Middle frontal gyrus (tissue), 1 donor: ENCODE measurements around the gene HDDC3.

Source experiments
- DNase-seq: peaks from one replicate; pipeline ENCODE4 v3.0.0-alpha.2; 2015; ENCODE audit warnings: low spot score; ENCODE audit errors: extremely low spot score

HDDC3 gene, protein sequence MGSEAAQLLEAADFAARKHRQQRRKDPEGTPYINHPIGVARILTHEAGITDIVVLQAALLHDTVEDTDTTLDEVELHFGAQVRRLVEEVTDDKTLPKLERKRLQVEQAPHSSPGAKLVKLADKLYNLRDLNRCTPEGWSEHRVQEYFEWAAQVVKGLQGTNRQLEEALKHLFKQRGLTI

DNA sequence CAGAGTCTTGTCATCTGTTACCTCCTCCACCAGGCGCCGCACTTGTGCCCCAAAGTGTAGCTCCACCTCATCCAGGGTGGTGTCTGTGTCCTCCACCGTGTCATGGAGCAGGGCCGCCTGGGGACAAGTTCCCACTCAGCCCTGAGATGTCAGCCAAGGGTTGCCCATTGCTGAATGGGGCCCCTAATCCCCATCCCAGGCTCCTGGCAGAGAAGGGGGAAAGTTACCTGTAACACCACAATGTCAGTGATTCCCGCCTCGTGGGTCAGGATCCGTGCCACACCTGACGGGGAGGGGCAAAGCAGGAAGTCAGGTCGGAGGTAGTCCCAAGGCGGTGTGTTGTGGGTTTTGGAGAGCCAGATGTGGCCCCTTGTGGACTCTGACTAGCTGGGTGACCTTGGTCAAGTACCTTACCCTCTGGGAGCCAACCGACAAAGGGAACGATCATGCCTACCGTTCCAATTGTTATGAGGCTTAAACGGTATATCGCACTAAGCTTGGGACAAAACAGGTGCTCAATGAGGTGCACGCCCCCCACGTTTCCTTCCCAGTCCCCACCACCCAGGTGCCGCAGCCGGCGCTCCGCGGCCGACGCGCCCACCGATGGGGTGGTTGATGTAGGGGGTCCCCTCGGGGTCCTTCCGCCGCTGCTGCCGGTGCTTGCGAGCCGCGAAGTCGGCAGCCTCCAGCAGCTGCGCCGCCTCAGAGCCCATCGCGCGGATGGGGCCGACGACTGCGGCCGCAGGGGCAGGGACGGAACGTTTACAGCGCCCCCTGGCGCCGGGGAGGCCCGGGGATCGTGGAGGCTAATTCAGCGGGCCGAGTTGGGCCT lies at the start of gene HDDC3:
HDDC3 (minus strand) TSS at position 722 of the 832 bp plus-strand sequence; CDS start at position 713, 9 bp downstream.
- DNase-seq = peak; percentile 78

DNA sequence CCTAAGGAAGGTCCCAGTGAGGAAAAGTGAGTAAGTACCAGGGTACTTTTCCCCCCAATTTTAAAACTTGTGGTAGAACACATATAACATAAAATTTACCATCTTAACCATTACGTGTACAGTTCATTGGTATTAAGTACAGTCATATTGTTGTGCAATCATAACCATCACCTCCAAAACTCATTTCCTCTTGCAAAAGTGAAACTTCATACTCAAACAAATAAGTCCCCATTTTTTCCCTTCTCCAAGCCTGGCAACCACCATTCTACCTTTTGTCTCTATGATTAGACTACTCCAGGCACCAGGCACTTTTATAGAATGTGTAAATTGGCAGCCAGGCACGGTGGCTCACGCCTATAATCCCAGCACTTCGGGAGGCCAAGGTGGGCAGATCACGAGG lies 49.8 kb upstream of the HDDC3 start:
- no peak for DNase-seq

DNA sequence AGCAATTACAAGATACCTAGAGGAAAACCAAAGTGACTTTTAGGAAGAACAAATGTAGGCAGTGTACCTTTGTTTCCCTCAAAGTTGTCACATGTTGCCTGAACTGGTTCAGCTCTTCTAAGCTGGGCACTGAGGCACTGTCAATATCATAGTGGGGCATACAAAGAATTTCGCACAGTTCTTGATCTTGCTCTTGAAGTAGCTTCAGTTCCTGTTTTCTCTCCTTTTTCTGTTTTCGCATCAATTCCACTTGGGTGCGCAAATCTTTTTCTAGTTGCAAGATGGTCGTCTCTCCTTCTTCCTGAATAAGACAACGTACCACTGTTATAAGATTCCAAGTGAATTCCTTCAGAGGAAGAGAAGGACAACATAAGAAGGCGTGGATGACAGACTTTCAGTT lies 49.3 kb upstream of the HDDC3 start:
- DNase-seq = no peak

DNA sequence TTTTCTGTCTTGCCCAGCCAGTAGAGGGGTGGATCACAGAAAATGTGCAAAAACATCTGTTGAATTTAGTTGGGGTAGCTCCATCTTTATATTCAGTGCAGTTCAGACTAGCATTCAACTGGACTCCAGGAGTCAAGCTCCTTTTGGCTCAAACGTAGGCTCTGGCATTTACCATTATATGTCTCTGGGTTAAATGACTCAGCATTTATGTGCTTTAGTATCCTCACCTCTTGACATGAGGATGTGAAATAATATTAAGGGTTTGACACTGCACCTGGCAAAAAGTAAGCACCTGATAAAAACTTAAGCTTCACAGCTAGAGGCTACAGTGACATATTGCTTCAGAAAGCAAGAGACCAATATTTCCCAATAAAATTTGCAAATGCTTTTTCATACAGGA lies 47.2 kb upstream of the HDDC3 start:
- DNase-seq = no peak

DNA sequence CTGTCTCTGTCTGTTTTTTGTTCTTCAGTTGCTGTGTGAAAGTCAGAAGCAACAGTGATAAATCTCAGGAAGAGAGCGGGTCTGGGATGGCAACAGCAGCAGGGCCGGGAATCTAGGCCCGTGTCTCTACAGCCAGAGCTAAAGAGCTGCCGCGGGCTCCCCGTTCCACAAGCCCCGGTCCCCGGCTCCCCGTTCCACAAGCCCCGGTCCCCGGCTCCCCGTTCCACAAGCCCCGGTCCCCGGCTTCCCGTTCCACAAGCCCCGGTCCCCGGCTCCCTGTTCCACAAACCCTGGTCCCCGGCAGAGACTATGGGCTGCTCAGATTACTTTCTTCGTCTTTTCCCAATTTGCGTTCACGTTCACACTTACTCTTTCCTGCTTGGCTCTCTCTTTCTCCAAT lies 41.9 kb upstream of the HDDC3 start:
- no peak for DNase-seq

DNA sequence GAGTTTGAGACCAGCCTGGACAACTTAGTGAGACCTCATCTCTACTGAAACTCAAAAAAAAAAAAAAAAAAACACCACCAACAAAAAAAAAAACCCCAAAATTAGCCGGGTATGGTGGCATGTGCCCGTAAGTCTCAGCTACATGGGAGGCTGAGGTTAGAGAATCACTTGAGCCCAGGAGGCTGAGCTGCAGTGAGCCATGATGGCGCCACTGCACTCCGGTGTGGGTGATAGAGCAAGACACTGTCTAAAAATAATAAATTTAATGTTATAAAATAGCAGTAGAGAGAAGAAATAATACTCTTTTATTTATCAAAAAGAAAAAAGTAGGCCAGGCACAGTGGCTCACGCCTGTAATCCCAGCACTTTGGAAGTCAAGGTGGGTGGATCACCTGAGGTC lies 39.8 kb upstream of the HDDC3 start:
- DNase-seq = no peak

DNA sequence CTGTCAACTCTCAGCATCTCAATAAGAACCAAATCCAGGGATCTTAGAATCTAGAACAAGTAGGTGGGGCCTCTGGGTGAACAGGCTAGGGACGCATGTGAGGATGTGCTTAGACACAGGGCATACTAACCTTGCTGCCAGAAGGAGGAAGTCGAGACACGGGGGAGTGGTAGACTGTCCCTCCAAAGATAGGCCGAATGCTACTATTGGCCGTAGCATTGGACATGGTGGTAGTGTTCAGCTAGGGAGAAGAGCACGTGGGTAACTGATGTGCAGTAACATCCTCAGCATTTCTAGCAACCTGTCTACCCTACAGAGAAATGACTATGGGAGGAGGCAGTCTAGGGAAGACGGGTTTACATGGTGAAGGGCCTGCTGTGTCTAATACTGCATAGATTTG lies 37.9 kb upstream of the HDDC3 start:
- no peak for DNase-seq

DNA sequence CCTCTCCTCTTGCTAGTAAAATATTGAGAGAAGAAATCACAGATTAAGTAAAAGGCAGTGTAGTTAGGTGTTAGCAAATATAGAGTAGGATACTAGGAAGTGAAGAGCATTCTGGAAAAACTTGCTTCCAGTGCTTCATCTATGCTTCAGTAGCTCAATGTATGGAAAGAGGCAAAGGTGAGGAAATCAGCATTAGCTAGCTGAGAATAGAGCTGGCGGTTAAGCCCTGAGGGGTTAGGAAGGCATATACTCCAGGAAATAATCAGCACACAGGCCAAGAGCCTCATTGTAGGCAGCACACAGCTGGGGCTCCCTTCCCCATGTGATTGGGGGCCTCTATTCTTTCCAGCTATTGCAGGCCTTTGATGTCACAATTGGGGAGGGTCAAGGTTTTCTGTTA lies 36.1 kb upstream of the HDDC3 start:
- DNase-seq = no peak

DNA sequence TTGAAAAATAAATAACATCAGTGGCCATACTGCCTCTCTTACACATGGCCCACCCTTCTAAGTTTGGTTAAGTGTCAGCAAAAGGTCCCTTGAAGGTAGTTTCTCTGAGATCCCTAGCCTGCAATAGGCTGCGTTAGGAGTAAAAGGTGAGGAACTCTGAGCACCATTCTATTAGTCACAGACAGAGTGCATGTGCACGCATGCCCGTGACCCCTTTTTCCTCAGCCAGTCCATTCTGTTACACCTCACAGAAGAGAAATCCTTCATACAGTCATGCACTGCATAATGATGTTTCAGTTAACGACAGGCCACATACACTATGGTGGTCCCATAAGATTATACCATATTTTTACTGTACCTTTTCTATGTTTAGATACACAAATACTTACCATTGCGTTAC lies 34.9 kb upstream of the HDDC3 start:
- DNase-seq = no peak

DNA sequence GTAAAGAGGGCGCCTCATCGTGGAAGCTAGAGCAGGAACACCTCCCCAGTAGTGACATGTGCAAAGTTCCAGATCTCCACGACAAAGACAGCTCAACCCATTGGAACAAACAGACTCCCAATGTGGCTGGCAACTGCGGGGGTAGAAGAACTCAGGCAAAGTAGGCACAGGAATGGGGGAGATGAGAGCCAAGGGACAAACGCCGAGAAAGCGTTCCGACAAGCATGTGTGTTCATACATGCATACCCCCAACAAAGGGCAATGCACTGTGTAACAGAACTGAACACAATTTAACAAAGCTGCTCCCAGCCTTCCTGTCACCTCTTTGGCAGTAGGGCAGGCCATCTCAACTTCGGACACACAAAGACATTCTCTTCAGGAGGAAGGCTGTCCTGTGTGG lies 33.9 kb upstream of the HDDC3 start:
- no peak for DNase-seq

DNA sequence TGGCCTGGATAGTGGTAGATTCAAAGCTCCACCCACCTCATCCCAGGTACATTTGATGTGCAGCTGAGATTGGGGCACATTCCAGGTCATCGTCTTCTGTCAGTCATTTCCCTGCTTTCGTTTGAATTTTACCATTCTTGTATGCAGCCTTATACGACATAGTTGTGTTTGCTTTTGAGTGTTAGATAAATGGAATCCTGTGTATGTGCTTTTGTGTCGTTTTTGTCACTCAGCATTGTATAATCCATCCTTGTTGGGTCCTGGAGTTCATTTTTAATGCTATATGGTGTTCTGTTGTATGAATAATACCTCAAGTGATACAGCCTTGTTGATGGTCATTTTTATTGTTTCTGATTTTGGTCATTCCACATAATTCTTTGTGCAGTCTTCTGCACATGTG lies 29.7 kb upstream of the HDDC3 start:
- DNase-seq = no peak

DNA sequence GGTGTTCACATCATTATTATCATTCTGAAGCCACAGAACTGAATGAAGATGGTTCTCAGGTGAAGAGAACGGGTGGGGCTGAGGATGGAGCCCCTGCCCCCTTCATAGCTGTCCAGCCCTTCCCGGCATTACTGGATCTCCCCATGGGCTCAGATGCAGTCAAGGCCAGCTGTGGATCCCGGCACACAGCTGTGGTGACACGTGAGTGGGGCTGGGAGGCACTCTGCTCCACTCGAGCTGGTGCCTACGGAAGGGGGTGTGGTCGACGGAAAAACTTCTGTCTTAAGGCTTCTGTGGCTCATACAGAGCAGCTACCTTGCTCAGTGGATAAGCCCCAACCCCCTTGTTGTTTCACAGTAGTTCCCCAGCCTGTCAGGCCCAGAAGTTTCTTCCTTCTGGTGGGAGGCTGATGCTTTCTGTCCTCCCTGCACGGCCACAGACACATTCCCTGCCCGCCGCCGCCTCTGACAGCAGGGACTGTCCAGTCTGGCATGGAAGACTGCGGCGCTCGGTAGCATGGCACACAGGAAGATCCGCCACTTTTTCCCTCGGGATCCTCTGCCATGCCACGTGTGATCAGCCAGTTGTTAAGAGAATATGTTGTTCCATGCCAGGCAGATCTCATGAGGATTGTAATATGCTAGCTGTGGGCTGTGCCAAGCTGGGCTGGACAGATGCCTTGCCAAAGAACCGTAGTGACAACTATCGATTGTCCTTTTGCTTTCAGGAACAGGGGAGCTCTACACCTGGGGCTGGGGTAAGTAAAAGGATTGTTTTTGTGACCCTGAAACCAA lies 28.1 kb upstream of the HDDC3 start:
- no peak for DNase-seq

DNA sequence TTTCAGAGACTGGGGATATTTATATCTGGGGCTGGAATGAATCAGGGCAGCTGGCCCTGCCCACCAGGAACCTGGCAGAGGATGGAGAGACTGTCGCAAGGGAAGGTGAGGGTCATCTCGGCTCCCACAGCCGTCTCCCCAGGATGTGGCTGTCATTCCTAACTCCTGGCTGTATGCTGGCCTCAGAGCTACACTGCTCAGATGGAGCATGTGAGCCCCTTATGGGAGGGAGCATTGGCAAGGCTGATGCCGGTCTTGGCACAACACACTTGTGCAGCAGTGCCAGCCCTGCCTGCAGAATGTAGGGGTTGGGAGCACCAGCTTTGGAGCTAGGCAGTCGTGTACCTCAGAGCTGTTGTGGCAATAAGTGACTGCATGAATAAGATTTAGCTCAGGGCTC lies 27.5 kb upstream of the HDDC3 start:
- DNase-seq = peak; percentile 72

DNA sequence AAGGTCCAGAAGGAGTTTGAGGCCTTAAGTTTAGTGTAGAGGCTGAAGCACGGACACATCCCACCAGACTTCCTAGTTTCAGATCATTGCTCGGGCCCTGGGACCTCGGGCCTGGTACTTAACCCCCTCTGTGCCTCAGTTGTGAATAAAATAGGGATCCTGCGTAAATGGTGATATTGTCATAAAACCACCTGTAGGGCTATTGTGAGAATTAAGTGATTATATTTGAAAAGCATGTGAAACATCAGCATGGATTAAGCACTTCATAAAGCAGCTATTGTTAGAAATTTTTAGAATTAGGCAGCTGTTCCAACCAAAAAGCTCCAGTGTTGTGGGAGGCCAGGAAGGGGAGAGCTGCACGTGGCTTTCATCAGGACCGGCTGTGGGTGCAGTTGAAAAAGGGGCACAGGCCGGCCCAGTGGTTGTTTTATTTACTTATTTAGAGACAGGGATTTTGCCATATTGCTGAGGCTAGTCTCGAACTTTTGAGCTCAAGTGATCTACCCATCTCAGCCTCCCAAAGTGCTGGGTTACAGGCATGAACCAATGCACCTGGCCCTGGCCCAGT lies 26.8 kb upstream of the HDDC3 start:
- no peak for DNase-seq

DNA sequence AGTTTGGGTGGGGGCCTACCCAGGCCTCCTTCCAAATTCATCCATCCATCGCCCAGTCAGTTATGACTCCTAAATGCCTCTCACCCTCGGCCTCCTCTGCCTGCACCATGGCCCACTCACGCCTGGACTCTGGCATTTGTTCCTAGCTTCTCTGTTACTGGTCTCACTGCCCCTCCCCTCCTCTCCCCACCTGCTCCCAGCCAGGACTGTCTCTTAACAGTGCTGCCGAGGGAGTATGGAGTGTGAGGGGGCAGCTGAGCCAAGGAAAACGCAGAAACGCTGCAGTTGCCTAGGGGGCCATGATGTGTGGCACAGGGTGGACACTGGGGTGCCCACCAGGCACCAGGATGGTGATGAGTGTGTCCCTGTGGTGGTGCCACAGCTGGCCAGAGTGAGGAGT lies 25.4 kb upstream of the HDDC3 start:
- no peak for DNase-seq

DNA sequence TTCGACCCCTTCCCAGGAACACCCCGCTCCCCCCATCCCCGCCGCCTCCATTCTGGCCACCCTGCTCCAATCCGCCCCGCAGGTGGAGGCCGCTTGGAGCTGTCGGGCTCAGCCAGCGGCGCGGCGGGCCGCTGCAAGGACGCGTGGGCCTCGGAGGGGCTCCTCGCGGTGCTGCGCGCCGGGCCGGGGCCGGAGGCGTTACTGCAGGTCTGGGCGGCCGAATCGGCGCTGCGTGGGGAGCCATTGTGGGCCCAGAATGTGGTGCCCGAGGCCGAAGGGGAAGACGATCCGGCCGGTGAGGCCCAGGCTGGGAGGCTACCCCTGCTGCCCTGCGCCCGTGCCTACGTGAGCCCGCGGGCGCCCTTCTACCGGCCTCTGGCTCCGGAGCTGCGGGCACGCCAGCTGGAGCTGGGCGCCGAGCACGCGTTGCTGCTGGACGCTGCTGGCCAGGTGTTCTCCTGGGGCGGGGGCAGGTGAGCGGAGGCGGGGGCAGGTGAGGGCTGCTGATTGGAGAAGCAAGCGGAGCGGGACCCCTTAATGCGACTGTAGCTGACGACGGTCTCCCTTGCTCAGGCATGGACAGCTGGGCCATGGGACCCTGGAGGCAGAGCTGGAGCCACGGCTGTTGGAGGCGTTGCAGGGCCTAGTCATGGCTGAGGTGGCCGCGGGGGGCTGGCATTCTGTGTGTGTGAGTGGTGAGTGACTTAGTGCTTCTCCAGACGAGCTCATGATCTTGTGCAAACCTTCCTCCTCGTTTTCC lies 24.9 kb upstream of the HDDC3 start:
- DNase-seq = no peak

DNA sequence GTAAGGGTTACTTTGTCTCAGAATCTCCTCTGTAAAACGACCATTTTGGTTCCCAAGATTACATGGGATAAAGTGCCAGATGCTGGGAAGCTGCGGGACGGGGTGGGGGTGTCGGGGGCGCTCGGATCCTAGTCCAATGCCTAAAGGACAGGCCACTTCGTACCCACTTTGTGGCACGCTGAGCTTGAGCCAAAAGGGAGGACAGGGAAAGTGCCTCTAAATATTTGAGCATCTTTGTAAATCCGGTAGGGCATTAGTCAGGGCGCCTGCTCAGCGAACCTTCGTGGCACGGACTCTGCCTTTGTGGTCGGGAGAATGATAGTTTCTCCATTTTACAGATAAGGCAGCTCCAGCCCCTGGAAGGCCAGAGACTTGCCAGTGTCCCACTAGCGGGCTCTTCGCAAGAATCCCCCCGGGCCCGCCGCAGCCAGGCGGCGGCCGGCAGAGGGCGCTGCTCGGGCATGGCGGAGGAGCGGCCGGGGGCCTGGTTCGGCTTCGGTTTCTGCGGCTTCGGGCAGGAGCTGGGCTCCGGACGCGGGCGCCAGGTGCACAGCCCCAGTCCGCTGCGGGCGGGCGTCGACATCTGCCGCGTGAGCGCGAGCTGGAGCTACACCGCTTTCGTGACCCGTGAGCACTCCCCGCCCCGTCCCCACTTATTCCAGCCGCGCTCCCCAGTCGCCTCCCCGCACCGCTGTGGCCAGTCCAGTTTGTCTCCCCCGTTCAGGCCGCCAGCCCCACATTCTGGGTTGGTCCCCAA lies 24.1 kb upstream of the HDDC3 start:
- DNase-seq = peak; percentile 44

DNA sequence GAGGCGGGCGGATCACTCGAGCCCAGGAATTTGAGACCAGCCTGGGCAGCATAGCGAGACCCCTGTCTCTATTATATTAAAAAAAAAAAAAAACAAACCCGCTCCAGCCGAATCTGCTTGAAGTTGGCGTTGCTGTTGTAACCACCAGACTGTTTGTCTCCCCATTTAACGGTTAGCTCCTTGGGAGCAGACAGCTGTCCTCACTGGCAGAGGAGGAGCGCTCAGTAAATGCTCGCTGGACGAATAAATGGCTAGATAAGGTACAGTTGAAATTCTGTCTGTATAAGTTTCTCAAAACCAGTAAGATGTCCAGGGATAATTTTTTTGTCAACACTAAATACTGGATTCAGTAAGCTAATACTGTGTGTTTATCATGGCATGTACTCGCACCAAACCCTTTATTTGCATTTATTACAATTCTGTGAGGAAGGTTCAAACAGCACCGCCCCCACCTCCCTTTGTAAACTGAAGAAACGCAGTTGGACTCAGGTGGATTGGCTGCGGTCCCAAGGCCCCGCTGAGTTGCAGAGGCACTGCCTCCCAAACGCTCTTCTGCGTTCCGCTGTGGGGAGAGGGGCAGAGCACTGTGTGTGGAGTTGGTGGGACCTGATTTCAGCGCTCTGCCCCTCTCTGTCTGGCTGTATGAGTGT lies 23.4 kb upstream of the HDDC3 start:
- DNase-seq = no peak

DNA sequence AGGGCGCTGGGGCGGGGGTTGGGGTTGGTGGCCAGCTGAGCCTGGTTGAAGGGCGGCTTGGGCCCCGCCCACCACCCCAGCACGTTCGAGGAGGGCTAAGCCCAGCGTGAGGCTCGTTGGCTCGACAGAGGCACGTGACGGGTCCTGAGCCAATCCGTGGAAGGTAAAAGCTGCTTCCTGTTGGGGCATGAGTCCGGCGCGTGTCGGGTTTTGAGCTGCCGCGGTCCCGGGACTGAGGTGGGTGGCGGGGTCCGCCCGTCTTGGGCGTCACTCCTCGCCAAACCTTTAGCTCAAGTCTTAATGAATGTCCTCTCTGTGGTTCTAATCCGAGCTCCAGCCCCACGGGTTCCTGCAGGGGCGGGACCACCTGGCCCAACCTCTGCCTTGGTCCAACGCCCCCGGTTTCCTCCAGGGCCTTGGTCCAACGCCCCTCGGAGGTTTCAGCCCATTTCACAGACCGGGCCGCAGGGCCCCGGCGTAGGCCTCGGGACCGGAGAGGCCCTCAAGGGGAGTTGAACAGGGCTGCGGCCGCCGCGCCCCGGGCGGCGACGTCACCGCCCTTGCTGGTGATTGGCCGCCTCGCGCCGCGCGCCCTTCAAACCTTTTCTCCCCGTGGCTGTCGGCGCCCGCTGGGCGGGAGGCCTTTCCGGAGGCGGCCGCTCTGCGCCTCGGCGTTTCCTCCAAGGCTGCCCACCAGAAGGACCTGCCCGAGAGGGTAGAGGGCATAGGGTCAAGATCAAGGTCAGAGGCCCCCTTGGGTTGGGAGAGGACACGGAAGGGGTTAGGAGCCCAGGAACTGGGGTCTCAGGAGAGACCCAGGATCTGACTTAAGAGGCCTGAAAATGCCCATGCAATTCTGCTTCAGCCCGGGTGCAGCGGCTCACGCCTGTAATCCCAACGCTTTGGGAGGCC lies 22.6 kb upstream of the HDDC3 start, which contains the start of gene RCCD1:
RCCD1 (plus strand) TSS at position 173 of the 912 bp plus-strand sequence. CDS start 1,851 bp downstream, outside the sequence.
- peak; percentile 83 for DNase-seq
